ENCODE results near the gene CCL20. TPM values are rescaled to one million over a fixed set of nuclear protein-coding genes. Genes with fewer than 3 reads are reported as not detected.

The CCL20 gene
- total and polyA plus RNA-seq, 2 of the 13 experiments (the other 11 are each of a cell fraction or from before 2014, with no cell fraction given) = 223 to 903 TPM

DNA sequence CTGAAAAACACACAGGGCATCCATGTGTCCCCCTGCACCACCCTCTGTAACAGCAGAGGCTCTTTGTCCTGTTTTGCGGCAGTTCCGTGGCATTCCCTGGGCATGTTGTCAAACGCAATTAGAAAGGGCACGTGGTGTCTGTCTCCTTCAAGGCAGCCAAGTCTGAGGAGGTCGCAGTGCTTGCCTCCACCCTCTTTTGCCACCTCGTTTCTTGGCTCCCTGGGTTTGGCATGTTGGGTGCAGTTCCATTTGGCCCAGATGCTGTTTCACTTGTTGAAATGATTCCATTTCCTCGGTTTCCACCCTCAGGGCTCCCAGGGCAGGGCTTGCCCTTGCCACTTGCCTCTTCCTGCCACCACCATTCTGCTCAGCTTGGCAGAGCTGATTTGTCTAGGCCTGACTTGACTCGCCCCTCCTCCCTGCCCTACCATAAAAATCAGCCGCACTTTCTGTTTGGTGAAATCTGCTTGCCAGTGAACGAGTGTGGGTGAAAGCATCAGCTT is 12.4 kb downstream of the CCL20 start:
- 92% methylated on average over 10 of the region's 10 CpGs for WGBS (ENCODE audit: low lambda C conversion rate)
- ChIA-PET CTCF (ENCODE audit: low intra/inter-chr PET ratio, low total read pairs) (no interaction called here), POLR2A (no interaction called here)
- no peak for FAIRE-seq
- Histone ChIP-seq H3K9ac (ENCODE audit: insufficient read depth, low read depth, low read length) (no peak overlapping the region), H4K20me1 (ENCODE audit: insufficient read depth, low read length) (no peaks in the 10 kb centered on the region), H3K4me2 (ENCODE audit: low read depth, low read length) (no peak overlapping the region), H3K4me3 (replicated peaks in 1 of 3; ENCODE audit: insufficient read depth in 1 of 3, low read depth in 2 of 3, low read length in 3 of 3) (no peak overlapping the region), H3K79me2 (ENCODE audit: insufficient read depth, low read length) (no peaks in the 10 kb centered on the region), H3K9me3 (ENCODE audit: low read length) (no peaks in the 10 kb centered on the region), H3K4me1 (ENCODE audit: insufficient read depth, low read length) (peaks cover 55% of the 10 kb centered on the region), H3K36me3 (replicated peaks in 1 of 2; ENCODE audit: control insufficient read depth in 1 of 2, insufficient read depth in 2 of 2, low read length in 2 of 2) (no peaks in the 10 kb centered on the region), H2AFZ (ENCODE audit: low read length) (no peak overlapping the region), H3K27me3 (ENCODE audit: control insufficient read depth in 1 of 2, insufficient read depth in 2 of 2, low read length in 2 of 2) (no peaks in the 10 kb centered on the region), H3K27ac (ENCODE audit: extremely low read length, insufficient read depth, low read length) (no peak overlapping the region)
- in situ Hi-C loops (cut with HindIII; ENCODE audit: extremely low pct_ligation_motif_present, low pct_unique_long_range_greater_than_20kb) = no loop called here
- intact Hi-C loops (cut with micrococcal nuclease; ENCODE audit: unreplicated experiment) = no loop called here
- no peak for DNase-seq (ENCODE audit: low spot score)
- BruUV-seq (replicated peaks) = no TSS peak
- TF ChIP-seq ZNF674 (CRISPR knock-in tag; IDR thresholded peaks at IDR 0.05; ENCODE audit: low read depth) = no peak
- TF ChIP-seq ZNF543 (CRISPR knock-in tag; IDR thresholded peaks at IDR 0.05) = no peak
- no peak for TF ChIP-seq MAF1 (CRISPR knock-in tag; IDR thresholded peaks at IDR 0.05; ENCODE audit: borderline replicate concordance)
- no peak for ATAC-seq

DNA sequence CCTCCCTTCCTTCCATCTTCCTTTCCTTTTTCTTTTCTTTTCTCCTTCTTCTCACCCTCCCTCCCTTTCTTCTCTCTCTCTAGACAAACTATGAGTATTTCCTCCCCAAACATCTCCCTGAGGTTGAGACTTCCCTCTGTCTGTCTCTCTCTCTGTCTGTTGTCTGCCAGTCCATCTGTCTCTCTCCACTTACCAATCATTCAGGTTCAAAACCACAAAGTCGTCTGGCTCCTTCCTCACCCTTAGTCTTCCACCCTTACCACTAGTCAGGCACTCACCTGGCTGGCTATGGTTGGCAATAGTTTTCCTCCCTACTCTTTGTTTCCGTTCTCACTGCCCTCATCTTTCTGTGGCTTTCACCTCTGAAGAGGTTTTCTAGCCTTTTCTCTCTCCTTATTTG is 12.9 kb downstream of the CCL20 start:
- no peak for TF ChIP-seq SUZ12 (IDR thresholded peaks at IDR 0.05; ENCODE audit: low read depth, low read length)
- TF ChIP-seq PLRG1 (conservative IDR thresholded peaks at IDR 0.05) = no peak
- TF ChIP-seq MAF1 (CRISPR knock-in tag; IDR thresholded peaks at IDR 0.05; ENCODE audit: borderline replicate concordance) = no peak
- TF ChIP-seq SRF (IDR thresholded peaks at IDR 0.05; ENCODE audit: low read depth, low read length) = no peak
- no peak for TF ChIP-seq HIVEP1 (CRISPR knock-in tag; IDR thresholded peaks at IDR 0.05)
- no peak overlapping the region for H3K9ac ChIP-seq (ENCODE audit: insufficient read depth, low read depth, low read length)
- H3K36me3 ChIP-seq (replicated peaks in 1 of 2; ENCODE audit: control insufficient read depth in 1 of 2, insufficient read depth in 2 of 2, low read length in 2 of 2) = no peaks in the 10 kb centered on the region
- no peak for DNase-seq (ENCODE audit: low spot score)
- H3K4me2 ChIP-seq (ENCODE audit: low read depth, low read length) = no peak overlapping the region
- POLR2A ChIA-PET = interaction anchor here (1.1 kb wide), 1 partner anchor 8 kb away, joined by 3 read pairs; no protein-coding TSS in a partner anchor
- BruUV-seq (replicated peaks) = no TSS peak
- no peaks in the 10 kb centered on the region for H3K9me3 ChIP-seq (ENCODE audit: low read length)
- in situ Hi-C loops (cut with HindIII; ENCODE audit: extremely low pct_ligation_motif_present, low pct_unique_long_range_greater_than_20kb) = no loop called here
- no peaks in the 10 kb centered on the region for H3K27me3 ChIP-seq (ENCODE audit: control insufficient read depth in 1 of 2, insufficient read depth in 2 of 2, low read length in 2 of 2)
- ATAC-seq = no peak
- WGBS (ENCODE audit: low lambda C conversion rate) = 16% methylated on average over 2 of the region's 2 CpGs
- H2AFZ ChIP-seq (ENCODE audit: low read length) = no peak overlapping the region
- peaks cover 50% of the 10 kb centered on the region for H3K4me1 ChIP-seq (ENCODE audit: insufficient read depth, low read length)
- H3K27ac ChIP-seq (ENCODE audit: extremely low read length, insufficient read depth, low read length) = no peak overlapping the region
- FAIRE-seq = no peak
- CTCF ChIA-PET (ENCODE audit: low intra/inter-chr PET ratio, low total read pairs) = no interaction called here
- H4K20me1 ChIP-seq (ENCODE audit: insufficient read depth, low read length) = no peaks in the 10 kb centered on the region
- no peaks in the 10 kb centered on the region for H3K79me2 ChIP-seq (ENCODE audit: insufficient read depth, low read length)
- H3K4me3 ChIP-seq (replicated peaks in 1 of 3; ENCODE audit: insufficient read depth in 1 of 3, low read depth in 2 of 3, low read length in 3 of 3) = no peak overlapping the region
- intact Hi-C loops (cut with micrococcal nuclease; ENCODE audit: unreplicated experiment) = no loop called here
